Occipital lobe (tissue), 2 donors: ENCODE results near the gene PLP2. TPM values are rescaled to one million over a fixed set of nuclear protein-coding genes. Genes with fewer than 3 reads are reported as not detected.

Experiments
- DNase-seq: peaks from one replicate; lab custom pipeline; 2025; lab: John Stamatoyannopoulos, UW
- total RNA-seq: library from RNA; depleted of rRNA; stranded (reverse); fragments of >200 nt; gene quantifications from one replicate; pipeline ENCODE4 v1.2.3, GENCODE V29; 2014

Gene PLP2
- total RNA-seq, 1 donor from 2014 or later, result 0.62 TPM

DNA sequence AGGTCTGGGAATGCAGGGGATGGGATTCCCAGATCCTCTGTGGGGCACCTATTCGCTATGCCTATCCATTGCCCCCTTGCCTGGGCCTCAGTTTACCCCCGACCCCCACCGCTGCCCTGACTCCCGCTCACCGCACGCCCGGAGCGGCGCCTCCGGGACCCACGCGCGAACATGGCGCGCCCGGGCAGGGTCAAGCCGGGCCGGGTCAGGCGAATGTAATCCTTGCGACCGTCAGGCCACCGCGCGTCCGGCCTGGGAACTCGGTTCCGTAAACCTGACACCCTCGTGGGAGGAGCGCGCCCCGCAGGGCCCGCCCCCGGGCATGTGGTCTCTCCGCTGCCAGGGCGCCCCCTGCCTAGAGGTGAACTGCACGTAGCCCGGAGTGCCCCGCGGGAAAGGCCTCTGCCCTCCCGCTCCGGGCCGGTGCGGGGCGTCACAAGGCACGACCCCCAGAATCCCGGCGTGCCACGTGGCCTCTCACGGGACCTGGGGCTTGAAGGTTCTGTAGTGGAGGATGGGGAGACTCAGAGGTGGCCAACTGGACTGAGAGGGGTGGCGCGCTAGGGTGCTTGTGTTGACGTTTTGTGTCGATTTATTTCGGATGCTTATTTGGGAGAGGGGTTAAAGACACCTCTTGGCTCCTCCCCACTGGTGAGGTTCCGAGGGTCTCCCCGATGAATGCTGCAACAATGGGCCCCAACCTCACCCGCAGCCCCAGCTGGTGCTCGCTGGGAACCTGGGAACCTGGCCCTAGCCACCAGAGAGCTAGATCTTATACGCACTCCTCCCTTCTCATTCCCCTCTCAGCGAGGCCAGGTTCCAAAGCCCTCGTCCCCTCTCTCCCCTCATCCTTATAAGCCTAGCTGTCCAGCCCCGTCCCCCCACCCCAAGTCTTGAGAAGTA, 14.7 kb downstream of the PLP2 start, which contains the start of gene PRICKLE3:
Gene PRICKLE3 (minus strand): TSS at position 249 of the 903 bp plus-strand sequence. CDS start 76 bp downstream, at position 173.
- peak; percentile 32 for DNase-seq

DNA sequence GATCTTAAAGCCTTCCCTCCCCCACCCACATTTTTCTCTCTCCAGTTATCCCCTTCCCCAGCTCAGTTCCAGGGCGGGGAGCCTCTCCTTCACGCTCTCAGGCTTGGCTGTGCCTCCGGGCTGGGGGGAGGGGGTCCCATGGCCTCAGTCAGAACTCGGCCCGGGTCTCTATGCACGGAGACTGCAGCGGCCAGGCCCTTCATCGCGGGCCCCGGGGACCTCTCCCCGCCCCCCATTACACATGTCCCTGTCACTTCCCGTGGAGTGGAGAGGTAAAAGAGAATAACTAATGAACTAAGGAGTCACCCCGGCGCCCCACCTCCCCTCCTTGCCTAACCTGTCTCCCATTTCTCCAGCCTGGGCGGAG, 15.3 kb downstream of the PLP2 start:
- no peak for DNase-seq

GRCh38 chrX:49187526-49187925, 15.8 kb downstream of the PLP2 start:
- no peak for DNase-seq

DNA sequence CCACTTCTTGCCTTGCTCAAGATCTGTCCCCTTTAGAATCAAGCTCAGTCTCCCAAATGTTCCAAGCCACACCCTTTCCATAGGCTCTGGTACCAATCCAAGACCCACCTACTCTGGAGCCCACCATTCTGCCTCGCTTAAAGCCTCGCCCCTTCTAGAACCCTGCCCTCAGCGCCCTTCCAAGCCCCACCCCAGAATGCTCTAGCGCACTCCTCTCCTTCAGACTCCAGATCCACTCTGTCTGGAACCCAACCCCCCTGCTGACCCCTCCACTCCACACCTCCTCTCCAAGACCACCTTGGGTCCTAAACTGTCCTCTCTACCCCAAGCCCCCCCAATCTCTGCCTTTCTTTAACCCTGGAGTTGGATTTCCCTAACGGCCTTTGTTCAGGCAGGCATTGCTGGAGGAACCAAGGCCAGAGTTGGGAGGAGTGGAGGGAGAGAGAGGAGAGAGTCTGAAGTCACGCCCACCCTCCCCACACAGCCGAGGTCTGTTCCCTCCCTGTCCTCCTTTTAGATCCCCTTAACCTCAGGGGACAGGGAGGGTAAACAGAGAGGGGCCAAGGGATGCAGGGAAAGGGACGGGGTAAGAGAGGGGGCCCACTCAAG, 16.9 kb downstream of the PLP2 start:
- no peak for DNase-seq

DNA sequence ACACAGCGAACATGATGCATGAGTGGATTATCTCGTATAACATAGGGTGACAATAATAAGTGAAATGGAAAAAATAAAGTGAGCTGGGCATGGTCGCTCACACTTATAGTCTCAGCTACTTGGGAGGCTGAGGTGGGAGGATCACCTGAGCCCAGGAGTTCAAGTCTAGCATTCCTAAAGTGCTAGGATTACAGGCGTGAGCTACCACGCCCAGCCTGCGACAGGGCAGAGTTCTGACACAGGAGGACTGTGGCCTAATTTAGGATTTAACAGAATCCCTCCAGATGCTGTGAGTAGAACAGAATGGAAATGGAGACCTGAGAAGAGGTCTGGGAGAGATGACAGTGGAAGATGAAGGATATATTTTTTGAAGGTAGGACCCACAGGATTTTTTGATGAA, 17.9 kb downstream of the PLP2 start:
- DNase-seq, result no peak

DNA sequence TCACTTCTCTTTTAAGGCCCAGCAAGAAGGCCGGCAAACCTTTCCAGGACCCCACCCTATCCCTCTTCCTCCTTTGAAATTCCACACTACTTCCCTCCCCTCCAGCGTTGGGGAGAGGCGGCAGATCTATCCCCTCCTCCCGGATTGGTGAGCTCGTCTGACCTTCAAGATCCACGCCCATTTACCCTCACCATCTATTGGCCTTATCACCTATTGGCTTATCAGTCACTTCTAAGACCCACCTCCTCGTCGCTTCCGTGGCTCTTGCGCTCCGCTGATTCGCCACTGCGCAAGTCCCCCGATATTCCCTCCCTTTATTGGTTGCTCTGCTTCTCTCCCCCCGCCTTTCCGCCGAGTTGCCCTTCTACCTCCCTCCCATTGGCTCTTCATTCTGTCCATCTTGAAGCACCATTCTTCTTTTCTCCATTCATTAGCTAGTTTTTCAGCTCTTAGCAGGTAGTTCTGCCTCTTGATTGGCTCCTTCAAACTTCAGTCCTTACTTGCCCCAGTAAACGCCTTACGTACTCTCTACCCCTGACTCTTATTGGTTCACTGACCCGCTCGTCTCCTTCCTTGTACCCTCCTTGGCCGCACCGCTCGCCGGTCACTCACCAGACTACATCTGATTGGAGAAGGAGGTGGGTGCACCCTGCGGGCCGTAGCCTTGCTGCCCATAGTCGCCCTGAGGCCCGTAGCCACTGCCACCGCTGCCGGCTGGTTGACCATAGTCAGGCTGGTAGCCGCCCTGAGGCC, 19.3 kb downstream of the PLP2 start:
- peak; percentile 91 for DNase-seq

DNA sequence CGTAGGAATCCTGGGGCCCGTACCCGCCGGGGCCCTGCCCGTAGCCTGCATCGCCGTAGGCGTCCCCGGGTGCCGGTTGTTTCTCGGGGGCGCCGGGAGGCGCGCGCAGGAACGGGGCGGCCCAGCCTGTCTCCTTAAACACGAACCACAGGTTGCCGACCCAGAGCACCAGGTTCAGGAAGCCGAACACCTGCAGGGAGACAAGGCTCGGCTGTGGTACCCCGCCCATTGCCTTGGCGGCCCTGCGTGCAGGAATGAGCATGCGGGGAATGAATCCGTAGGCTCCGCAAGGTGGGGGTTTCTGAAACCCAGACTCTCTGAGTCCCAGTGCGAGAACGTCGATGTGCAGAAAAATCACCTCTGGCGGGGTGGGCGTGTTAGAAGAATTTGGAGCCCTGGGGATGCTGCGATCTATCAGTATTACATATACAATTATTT, 19.9 kb downstream of the PLP2 start:
- no peak for DNase-seq

DNA sequence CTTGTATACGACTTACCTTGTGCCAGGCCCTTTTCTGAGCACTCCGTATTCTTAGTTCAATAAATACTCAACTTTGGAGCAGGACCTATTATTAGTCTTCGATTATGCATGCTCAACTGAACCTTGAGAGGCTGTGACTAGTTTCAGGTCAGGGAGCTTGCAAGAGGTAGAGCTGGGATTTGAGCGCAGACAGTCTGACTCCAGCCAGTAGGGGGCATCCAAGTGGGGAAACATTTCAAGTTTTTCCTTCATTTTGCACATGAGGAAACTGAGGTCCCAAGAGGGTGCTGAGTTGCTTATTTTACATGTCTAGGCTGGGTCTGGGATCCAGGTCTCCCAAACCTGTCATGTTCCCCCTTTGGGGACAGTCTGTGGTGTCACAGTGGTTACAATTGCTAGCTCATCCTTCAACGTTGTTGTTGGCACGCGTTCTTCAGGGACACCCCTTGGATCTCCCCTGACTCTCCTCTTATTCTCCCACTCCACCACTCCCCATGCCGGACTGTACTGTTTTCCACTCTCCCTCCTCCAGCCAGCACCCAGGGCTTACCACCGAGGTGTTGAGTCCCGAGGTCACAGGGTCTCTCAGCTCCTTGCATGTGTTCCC, 21.1 kb downstream of the PLP2 start:
- no peak for DNase-seq

DNA sequence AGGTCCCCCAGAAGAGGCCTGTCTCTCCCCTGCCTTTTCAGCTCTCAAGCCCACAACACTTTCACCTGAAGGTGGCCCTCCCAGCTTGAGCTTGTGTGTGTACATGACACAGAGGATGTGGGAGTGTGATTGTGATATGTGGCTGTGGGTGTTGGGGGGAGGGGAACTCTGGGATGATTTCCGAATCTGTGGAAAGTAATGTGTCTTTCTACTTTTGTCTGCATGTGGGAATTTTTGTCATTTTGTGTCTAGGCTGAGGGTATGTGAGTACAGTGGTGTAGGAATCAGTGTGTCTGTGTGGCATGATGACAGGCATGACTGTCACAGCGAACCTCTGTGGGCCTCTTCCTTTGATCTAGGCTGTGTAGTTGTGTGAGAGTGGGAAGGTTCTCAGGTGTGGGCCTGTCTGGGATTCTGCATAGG, 21.9 kb downstream of the PLP2 start:
- no peak for DNase-seq

- no peak for DNase-seq
These were observed 25.9 kb downstream of the PLP2 start for GRCh38 chrX:49197543-49198087.

DNA sequence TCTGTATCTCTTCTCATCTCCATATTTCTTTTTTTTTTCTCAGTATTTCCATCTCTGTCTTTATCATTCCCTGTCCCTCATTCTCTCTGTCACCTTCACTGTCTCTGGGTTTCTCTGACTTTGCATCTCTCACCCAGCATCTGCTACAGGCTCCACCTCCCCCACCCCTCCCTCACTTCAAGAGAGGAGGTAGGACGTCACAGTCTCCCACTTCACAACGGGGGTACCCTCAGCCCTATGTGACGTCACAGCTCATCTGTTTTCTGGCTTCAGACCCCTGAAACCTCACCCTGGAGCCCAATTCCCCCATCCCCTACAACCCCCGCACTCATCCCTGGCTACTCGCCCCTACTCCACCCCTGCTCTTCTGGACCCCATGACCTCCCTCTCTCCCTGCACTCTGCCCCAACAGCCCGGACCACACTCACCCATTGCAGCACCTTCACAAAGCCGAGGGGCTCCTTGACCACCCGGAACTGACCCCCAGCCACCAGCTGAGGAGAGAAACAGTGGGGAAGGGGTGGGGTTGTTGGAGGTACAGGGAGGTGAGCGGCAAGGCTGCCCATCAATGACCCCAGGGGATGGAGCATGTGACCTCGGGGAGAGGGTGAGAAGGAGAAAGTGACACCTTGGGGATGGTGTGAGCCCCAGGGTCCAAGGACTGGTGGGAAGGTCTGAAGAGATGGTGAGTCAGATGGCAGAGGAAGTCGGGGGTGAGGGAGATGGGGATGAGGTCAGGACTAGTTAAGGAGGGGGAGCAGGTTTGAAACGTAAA, 27.0 kb downstream of the PLP2 start:
- DNase-seq, result no peak

- no peak for DNase-seq
These were observed 27.6 kb downstream of the PLP2 start for GRCh38 chrX:49199315-49199595.

DNA sequence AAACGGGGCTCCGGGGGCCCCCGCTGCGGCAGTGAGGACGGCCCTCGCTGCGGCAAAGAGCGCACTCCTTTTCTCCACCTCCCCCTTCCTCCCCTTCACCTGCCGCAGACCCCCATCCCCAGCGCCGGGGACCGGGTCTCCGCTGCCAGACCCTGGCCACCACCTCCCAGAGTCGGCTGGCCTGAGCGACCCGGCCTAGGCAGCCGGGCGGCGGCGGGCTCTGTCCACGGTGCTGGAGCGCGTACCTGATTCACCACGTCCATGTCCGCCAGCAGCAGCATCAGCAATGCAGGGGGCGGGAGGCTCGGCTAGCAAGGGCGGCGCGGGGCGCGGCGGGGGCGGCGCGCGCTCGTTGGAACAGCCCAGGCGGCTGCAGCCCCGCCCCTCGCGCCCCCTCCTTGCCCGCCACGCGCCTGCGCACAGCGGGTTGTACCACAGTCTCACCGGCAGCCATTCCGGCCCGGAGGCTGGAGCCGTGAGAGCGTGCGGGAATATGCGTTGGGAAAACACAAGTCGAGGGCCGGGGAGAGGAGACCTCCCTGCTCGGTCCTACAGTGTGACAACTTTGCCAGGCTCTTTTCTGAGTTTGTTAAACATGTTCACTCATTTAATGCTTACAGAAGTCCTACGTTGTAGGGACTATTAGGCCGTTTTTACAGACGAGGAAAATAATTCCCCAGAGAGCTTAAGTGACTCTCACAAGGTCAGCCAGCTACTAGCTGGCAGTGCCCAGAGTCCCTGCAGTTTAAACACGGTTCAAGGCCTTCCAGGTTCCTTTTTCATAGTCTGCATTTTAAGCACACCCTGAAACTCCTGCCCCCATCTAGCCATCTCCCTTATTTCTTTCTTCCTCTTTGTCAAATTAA, 28.4 kb downstream of the PLP2 start, which contains the start of gene SYP:
Gene SYP (minus strand): TSS at position 288 of the 866 bp plus-strand sequence. CDS start 7 bp downstream, at position 281.
- DNase-seq, result peak; percentile 72

GRCh38 chrX:49202022-49202421, 30.3 kb downstream of the PLP2 start:
- no peak for DNase-seq

DNA sequence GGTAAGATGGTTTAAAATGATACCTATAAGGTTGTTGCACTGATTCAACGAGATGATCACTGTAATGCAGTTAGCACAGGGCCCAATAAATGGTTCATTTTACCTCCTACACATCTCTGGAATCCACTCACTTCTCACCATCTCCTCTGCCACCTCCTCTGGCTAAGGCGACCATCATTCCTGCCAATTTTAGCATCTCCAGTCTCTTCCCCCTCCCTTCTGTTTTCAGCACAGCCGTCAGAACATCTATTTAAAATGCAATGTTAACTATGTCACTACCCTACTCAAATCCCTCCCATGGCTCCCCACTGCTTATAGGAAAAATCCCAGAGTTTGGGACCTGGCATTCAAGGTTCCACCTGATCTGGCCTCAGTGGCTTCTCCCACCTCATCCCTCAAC, 31.8 kb downstream of the PLP2 start:
- DNase-seq, result no peak

DNA sequence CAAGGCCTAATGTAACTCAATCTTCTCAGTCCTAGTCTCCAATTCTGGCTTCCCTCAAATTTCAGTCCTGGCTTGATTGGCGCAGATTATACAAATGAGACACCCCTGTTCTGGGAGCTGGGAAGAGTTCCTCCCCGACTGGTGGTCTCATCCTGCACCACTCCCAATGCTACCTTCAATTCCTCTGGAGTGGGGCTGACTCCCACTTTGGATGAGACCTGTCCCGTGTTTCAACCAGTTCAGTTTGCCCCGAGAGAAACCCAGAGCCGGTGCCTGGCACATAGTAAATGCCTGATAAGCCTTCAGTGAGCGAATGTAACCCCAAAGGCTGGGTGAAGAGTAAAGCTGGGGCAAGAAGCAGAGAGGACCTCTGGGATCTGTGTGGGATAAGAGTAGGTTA, 32.3 kb downstream of the PLP2 start:
- DNase-seq, result no peak

GRCh38 chrX:49204709-49205108, 33.0 kb downstream of the PLP2 start:
- peak; percentile 57 for DNase-seq

DNA sequence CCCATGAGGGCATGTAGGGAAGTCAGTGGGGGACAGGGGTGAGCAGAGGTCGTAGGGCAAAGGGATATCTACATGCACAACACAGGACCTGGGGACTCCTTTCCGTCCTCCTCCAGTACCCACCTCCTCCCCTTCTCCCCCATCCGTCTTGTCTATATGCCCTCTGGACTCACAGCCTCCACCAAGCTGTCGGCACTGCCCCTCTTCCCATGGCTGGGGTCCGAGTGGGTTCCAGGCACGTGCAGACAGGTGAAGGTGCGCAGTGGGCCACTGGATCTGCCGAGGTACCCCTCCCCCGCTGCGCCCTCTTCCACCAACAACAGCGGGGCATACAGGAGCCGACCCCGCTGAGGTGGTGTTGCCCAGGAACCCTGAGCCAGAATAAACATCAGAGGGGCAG, 33.7 kb downstream of the PLP2 start:
- DNase-seq, result no peak

- DNase-seq, result no peak
These were observed 34.8 kb downstream of the PLP2 start for GRCh38 chrX:49206543-49206942.

DNA sequence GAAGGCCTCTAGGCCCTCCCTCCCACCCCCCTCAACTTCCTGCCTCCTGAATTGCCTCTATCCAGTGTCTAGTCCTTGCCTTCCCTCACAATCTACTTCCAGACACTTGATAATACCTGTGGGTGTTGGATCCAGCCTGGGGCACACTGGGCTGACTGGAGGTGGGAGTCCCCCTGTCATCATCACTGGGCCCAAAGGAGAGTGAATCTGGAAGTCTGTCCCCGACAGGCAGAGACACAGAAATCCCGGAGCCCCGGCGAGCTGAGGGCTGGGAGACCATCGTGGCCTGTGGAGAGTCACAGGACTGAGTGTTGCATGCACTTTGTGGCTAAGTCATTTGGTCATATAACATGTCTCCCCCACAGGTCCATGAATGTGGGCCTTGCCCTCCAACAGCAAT, 36.7 kb downstream of the PLP2 start:
- no peak for DNase-seq
